NCI-H2029 (cell line): ENCODE results near the gene INS.

Experiments
- DNase-seq: peaks from one replicate; lab custom pipeline; 2025; lab: John Stamatoyannopoulos, UW

INS gene

DNA sequence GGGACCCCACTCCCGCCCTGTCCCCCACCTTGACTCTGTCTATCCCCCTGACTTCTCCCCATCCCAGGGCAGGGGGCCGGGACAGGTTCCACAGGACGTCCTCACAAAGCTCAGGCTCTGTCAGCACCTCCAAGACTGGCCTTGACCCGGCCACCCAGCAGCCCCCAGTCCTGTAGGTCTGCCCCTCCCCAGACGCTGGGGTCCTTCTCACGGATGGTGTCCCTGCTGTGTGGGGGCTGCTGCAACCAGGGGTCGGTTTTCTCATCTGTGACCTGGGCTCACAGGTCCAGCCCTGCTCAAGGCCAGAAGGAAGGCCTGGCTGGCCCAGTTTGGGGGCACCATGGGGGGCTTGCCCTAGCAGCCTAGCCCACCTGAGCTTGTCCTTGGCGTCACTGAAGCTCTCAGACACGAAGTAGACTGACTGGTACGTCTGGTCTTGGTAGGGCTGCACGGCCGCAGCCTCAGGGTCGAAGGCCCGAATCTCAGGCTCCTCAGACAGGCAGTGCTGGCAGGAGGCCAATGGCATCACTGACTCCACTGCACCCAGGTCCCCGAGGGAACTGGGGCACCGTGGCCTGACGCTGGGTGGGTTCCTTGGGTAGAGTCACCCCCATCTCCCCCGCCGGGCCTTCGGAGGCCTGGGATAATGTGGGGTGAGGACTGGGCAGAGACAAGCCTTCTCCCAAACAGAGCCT is 4.0 kb upstream of the INS start:
- DNase-seq, result no peak

DNA sequence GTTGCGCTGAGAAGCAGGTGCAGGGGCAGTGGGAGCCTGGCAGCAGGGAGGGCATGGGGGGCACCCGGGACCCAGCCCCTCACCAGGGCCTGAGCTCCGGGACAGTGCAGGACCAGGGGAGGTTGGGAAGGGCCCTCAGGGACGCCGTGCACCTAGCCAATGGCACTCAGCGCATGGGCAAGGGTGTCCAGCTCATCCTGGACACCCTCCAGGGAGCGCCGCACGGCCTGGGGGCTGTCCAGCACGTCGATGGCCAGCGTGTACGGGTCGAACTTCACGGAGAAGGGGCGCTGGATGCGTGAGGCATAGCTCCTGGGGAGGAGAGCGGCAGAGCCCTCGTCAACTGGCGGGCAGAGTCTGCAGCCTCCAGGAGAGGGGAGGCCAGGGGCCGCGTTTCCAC is 3.1 kb upstream of the INS start:
- no peak for DNase-seq

DNA sequence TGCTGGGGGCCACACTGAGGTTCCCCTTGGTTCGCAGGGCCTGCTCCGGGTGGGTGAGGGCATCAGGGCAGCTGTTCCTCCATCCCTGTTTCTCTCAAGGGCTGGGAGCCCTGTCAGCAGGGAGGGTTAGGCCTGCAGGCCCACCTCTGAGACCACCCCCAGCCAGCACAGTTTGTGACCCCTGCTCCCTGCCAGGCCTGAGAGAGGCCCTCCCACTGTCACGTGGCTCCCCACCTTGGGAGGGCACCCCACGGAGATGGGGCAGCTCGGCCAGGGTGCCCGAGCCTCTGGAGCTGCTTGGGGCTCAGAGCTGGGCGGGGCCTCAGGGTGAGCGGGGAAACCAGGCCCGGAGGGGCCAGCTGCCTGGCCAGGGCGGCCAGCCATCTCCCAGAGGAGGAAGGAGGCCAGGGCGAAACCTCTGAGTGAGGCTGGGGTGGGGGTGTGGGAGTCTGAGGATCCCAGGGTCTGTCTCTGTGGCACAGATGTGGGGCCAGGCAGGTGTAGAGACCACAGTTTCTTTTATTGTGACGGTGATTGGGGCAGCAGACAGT is 2.5 kb upstream of the INS start:
- no peak for DNase-seq

DNA sequence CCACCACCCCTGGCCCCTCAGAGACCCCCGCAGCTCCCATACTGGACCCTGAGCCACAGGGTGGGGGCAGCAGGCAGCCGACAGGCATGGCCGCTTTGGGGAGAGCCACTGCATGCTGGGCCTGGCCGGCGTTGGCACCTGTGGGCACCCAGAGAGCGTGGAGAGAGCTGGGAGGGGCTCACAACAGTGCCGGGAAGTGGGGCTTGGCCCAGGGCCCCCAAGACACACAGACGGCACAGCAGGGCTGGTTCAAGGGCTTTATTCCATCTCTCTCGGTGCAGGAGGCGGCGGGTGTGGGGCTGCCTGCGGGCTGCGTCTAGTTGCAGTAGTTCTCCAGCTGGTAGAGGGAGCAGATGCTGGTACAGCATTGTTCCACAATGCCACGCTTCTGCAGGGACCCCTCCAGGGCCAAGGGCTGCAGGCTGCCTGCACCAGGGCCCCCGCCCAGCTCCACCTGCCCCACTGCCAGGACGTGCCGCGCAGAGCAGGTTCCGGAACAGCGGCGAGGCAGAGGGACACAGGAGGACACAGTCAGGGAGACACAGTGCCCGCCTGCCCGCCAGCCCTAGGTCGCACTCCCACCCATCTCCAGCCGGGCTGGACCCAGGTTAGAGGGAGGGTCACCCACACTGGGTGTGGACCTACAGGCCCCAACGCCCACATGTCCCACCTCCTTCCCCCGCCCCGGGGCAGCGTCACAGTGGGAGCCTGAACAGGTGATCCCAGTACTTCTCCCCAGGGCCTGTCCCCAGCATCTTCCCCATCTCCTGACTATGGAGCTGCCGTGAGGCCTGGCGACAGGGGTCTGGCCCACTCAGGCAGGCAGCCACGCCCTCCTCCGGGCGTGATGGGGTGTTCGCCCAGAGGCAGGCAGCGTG is 1.2 kb downstream of the INS start:
- no peak for DNase-seq

DNA sequence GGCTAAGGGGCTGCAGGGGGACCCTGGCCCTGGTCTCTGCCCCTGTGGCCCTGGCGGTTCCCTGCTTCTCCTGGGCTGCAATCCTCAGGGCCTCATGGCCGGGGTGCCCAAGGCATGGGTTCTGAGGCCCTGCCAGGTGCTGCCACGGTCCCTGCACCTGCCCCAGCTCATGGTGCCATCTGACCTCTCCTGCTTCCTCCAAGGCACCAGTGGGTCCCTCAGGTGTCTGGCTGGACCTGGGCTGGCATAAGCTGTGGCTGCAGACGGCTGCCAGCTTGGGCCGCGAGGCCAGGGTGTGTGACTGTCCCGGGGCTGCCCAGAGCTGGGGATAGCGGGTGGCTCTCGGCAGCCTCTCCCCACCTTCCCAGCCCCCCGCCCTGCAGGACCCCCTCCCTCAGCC is 2.0 kb downstream of the INS start:
- no peak for DNase-seq

DNA sequence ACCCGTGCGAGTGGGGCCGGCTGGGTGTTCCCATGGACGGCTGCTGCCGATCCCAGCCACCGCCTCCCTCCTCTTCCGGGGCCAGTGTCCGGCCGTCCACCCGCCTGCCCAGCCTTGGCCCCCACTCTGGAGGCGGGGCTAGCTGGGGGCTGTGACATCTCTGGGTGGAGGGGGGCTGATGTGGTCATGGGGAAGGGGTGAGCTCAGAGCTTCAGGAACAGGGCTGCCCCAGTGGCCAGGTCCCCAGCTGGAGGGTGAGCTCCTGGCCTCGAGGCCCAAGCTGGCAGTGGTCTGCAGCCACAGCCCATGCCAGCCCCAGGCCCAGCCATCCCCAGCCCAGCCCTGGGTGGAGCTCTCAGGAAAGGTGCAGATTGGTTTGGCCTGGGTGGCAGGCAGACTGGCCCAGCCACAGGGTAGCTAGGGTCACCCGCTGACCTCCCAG is 2.7 kb downstream of the INS start:
- DNase-seq, result no peak

DNA sequence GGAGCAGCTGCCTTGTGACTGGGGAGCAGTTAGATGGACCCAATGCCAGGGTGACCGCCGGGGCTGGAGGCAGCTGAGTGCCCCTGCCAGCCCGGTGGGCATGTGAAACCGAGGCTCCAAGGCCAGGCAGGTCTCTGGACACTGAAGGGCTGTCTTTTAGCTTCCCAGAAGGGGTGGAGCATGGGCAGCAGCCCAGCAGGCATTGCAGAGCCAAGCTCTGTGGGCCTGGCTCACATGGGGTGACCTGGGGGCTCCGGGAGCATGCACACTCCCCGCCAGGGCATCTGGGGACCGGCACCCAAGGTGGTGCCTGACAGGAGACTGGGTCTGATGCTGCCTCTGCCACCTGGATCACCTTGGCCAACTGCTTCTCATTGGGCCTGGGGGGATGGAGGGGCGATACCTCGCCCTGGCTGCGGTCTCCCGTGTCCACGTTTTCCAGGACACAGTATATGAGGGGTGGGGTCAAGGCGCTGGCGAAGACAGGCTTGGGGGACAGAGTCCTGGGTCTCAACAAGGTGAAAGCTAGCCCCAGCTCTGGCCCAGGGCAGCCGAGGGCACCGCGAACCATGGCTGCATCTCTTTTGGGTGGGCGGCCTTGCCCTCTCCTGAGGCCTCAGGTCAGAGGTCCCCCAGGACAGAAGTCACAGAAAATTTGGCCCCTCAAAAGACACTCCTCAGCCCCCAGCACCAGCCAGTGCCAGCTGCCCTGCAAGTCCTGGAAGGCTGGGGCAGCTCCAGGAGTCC is 3.5 kb downstream of the INS start:
- DNase-seq, result no peak

DNA sequence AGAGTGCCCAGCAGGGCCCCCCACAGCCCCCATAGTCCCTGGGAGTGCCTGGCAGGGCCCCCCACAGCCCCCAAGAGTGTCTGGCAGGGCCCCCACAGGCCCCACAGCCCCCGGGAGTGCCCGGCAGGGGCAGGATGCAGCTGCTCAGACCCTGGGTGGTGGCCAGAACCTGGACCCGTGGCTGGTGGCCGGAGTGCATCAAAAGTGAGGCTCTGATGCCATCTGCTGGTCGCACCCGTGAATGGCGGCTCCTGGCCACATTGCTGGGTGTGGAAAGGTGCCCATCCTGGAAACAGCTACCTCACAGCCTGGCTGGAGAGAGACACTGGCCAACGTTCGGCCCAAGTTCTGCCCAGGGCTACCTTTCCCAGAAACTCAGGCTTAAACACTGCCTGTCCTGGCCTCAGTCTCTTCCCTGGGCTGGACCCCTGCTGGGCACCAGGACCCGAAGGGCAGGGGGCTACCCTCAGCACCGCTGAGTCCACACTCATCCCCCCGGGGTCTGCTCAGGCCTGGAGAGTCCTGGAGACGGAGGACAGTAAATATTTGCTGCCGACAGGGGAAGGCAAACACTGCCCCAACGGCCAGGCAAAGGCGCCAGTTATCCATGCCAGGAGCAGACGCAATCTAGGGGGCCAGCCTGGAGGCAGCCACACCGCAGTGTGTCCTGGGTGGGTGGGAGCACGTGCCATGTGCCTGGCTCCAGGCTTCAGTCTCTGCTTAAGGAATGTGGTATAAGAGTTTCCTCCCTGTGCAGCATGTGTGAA is 4.4 kb downstream of the INS start:
- peak; percentile 33 for DNase-seq

DNA sequence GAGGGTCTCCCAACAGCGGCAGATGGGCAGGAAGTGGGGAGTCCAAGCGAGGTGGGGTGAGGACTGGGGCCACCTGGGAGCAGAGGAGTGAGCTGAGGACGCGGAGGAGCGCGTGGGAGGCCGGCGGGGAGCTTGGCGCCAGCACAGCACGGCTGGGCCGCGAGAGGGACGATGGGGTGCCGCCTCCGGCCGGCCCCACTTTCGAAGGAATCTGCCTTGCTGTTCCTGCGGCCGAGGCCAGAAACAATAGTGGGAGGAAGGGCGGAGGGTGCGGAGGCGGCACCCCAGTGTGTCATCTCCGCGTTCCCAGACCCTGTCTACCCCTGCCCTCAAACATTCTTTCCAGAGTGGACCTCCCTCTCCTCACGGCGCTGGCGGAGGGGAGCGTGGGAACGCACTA is 5.5 kb downstream of the INS start:
- DNase-seq, result no peak

DNA sequence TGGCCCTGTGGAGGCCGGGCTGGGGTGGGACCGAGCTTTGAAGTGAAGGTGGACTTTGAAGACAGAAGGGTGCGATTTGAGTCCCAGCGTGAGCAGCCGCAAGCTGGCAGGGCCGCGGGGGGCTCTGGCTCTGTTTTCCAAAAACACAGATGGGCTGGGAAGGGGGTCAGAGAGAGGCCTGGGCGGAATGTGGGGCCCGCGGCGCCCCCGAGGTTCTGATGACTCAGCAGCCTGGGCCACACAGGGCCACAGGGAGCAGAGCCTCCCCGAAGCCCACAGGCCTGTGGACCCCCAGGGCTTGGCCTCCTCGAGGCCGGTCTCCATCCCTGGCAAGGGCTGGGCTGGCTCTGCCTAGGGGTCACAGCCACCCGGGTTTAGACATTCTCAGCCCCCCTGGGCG is 6.1 kb downstream of the INS start:
- DNase-seq, result no peak

DNA sequence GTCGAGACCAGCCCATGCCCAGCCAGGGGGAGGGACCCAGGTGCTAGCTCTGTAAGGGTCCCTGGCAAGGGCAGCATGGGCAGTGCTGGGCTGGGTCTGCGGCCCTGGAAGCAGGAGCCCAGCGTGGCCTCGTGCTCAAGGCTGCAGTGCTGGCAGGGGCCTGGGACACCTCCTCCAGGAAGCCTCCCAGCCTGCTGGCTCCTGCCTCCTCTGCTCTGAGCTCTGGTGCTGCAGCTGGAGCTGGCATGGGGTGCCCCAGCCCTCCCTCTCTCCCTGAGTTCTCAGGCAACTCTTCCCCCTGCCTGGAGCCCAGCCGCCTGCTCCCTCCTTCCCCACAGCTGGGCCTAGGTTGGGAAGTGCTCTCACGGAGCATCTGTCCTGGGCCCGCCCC is 6.8 kb downstream of the INS start:
- no peak for DNase-seq

DNA sequence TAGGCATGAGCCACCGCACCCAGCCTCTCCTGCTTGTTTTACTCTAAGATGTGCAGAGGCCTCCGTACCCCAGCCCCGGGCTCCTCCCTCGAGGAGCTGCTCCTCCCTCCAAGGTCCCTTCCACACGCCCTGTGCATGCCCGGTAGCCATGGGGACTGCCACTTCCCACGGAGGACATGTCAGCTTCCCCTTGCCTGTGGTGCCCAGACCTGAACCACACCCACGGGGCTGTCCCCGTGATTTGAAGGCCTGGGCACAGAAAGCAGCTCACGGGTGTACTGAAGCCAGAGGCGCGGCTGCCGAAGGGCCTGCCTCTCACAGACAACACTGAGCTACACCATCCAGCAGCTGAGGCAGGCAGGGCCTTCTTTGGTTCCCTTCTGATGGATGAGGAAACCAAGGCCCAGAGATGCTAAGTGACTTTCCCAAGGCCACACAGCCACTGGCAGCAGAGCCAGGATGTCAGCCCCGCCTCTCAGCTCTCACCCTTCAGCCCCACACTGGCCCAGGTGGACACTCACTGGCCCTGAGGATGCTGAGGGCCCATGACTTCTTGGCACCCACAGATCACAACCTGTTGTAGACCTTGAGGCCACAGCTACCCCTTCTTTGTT is 7.3 kb downstream of the INS start:
- DNase-seq, result no peak

DNA sequence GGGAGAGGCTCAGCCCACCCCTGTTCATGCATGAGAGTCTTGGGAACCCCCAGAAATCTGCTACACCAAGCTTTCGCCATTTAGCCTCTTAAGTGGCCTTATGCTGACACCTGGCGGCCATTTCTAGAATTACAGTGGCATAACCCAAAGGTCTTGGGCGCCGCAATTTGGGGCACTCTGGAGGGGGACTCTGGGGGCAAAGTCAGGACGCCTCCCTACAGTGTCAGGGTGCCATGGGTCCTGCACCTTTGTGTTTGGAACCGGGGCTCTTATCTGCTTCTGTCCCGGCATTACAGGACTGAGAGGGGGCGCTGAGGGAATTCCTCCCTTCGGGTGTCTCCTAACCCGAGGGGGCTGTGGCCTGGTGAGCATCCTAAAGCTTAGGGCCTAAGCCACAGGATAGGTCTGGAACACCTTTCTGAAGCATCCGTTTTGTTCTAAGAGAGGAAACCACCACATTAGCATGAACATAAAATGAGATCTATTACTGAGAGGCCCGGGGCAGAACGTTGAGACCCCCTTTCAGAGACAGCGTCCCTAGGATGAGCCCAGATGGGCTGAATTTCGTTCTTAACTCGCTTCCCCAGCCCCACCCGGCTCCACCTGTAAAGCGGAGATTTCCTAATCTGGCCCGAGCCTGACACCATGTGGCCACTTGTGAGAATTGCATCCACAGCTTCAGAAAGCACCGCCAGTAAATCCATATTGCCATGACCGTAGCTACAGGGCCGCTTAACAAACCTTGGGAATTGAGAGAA is 9.3 kb downstream of the INS start:
- DNase-seq, result peak; percentile 45

DNA sequence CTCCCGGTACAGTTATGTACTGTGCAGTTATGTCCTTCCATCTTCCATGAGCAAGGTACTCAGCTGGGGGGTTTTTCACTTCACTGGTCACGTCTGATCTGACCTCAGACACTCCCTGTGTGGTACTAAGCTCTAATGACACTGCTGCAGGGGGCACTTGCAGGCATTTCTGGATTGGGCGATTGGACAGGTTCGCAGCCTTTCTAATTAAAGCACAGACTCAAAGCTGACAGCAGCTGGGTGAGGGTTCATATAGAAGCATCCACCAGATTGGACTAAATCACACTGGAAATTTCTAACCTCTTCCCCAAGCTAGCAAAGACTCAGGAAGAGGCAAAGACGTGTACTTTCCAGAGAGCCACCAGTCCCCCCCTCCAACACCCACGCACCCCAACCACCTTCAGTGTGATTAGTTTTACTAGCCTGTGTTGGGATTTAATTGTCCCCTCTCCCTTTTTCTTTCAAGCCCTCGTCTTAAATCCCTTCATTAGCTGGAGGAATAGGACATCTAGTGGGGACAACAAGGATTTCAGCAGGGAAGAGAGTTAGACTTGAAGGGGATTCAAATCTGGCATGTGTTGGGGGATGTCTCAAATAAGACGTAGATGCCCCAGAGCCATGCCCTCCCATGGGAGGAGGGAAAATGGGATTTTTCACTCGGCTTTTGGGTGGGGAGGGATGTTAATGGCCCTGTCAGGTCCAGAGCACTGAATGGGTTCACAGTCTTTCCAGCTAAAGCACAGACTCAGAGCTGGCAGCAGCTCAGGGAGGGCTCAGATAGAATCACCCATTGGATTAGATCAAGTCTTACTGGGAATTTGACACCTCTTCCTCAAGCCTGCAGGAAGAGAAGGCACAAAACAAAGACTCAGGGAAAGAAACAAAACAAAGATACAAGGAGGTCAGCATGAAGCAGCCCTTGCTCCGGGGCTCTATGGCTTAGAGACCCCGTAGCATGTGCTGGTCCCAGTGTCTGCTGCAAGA is 10.9 kb downstream of the INS start:
- DNase-seq, result no peak

DNA sequence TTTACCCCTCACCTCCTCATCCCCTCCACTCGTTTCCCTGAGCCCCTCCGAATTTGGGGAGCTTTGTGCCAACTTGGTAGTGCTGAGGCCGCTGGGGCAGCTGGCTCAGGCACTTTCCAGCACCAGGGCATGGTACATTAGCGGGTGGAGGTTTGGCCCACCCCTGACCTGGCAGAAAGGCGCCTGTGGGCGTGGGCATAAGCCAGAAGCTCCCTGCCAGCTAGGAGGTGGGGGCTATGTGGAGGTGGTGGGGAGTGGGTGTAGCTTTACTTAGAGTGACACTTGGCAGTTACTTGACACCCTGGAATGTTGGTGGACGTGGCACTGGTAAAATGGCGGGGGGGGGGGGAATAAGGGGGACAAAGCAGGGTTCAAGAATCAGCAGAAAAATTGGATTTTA is 11.5 kb downstream of the INS start:
- no peak for DNase-seq

DNA sequence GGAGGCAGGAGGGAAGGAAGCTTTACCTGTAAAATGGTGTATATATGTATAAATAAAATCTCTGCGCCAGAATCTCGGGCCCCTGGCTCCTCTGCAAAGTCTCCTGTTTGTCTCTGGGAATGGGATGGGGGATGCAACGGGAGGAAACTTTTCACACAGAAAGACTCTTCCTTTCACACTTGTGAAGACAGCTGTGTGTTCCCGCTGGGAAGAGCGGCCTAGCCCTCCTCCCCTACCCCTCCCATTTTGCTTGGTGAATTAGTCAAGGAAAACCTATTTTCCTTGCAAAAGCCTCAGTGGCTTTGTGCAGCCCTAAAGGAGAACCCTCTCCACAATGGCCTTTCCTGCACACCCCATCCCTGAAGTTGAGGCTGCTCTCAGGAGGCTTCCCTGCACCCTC is 12.4 kb downstream of the INS start:
- DNase-seq, result no peak

DNA sequence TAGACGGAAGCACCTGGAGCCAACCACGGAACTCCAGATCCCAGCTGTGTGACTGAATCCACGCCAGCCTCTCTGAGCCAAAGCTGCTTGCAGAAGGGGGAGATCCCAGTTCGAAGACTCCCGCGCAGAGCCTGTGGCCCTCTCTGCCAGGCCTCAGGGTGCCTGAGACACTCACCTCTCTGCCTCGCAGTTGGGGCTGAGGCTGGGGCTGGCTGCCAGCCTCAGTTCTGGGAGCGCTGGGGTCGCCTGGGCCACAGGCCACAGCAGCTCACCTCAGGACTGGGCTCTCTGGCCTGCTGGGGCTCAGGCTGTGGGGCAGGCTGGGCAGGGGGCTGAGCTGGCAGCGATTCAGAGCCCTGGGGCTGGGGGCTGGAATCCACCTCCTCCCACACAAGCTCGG is 13.6 kb downstream of the INS start:
- no peak for DNase-seq

DNA sequence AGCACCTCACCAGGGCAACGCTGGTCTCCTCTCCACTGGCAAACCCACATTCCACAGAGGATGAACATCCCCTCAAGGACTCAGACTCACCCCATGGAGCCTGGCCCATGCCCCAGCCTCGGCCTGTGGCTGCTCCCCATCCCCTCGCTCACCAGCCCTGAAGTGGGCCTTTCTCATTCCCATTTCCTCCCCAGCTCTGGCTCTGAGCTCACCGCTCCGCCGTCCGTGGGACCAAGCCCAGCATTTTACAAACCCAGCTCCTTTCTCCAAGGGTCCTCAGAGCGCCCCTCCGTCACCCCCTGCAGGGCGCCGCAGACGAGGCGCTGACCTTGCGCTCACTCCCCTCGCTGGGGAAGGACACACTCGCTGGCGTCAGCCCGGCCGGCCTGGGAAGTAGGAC is 15.0 kb downstream of the INS start:
- no peak for DNase-seq

DNA sequence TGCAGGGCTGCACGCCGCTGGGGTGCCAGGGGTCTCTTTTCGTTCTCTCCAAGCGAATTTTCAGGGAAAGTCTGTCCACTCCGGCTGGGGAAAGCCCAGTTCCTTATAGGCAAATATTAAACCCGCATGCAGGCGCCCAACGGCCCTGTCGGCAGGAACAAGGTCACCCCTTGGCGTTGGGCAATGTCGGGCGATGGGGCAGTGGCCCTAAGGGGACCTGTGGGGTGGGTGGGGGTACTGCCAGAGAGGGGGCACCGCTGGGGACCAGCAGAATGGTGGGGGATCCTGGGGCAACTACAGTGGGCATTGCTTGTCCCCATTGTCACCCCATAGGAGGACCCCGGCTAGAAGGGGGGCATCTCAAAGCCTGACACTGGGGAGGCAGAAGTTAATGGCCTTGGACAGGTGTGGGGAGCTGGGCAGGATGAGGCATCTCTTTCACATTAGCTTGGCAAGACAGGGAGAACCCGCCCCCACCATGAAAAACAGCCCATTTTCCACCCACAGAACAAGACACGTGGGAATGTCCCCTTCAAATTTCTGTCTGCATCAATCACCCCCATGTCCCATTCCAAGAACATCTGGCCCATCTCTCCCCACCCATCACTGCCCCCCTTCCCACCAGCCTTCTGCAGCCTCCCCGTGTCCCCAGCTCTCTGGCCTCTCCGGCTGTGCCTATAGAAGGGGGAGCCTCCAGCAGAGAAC is 16.3 kb downstream of the INS start:
- DNase-seq, result no peak
